ENCODE results near the gene BPIFB3. TPM values are rescaled to one million over a fixed set of nuclear protein-coding genes. Genes with fewer than 3 reads are reported as not detected.

Gene BPIFB3
- total and polyA plus RNA-seq, 3 donors from 2014 or later = 0.47 to 0.87 (median 0.74) TPM

DNA sequence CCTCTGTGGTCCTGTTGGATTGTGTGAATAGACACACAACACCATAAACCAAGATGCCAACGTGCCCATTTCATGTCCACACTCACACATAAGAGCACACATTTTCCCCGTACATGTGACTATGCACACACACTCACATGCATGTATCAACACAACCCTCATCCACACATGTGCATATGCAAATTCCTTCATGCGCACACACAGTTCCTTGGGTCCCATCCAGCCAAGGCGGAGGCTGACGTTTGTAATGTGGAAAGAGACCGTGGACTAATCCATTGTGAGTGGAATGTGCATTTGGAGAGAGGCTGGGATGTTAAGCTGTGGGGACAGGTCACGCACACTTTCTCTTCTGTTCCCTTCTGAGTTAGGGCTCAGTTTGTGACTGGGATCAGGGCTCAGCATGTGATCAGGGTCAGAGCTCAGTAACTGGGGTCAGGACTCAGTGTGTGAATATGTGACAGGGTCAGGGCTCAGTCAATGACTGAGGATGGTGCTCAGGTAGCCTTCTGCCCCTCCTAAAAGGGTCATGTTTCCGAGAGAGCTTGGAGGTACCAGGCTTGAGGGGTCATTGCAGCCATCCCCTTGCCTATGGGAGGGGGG lies 46.8 kb upstream of the BPIFB3 start:
- no peaks in the 10 kb centered on the region for H3K36me3 ChIP-seq (ENCODE audit: low read depth, missing control alignments)
- H3K27me3 ChIP-seq = no peaks in the 10 kb centered on the region
- intact Hi-C loops (cut with DNase I; ENCODE audit: low total_unique reads) = no loop called here
- no peak overlapping the region for H3K27ac ChIP-seq
- no peak overlapping the region for H3K4me3 ChIP-seq
- 90 to 91% methylated on average over 7 to 8 of the region's 8 CpGs for WGBS, 2 donors
- no peaks in the 10 kb centered on the region for H3K9me3 ChIP-seq
- TF ChIP-seq POLR2A (IDR thresholded peaks at IDR 0.05) = no peak
- TF ChIP-seq, protein P1, sequence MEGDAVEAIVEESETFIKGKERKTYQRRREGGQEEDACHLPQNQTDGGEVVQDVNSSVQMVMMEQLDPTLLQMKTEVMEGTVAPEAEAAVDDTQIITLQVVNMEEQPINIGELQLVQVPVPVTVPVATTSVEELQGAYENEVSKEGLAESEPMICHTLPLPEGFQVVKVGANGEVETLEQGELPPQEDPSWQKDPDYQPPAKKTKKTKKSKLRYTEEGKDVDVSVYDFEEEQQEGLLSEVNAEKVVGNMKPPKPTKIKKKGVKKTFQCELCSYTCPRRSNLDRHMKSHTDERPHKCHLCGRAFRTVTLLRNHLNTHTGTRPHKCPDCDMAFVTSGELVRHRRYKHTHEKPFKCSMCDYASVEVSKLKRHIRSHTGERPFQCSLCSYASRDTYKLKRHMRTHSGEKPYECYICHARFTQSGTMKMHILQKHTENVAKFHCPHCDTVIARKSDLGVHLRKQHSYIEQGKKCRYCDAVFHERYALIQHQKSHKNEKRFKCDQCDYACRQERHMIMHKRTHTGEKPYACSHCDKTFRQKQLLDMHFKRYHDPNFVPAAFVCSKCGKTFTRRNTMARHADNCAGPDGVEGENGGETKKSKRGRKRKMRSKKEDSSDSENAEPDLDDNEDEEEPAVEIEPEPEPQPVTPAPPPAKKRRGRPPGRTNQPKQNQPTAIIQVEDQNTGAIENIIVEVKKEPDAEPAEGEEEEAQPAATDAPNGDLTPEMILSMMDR (IDR thresholded peaks at IDR 0.05) = no peak
- no peaks in the 10 kb centered on the region for H3K4me1 ChIP-seq
- DNase-seq = no peak

DNA sequence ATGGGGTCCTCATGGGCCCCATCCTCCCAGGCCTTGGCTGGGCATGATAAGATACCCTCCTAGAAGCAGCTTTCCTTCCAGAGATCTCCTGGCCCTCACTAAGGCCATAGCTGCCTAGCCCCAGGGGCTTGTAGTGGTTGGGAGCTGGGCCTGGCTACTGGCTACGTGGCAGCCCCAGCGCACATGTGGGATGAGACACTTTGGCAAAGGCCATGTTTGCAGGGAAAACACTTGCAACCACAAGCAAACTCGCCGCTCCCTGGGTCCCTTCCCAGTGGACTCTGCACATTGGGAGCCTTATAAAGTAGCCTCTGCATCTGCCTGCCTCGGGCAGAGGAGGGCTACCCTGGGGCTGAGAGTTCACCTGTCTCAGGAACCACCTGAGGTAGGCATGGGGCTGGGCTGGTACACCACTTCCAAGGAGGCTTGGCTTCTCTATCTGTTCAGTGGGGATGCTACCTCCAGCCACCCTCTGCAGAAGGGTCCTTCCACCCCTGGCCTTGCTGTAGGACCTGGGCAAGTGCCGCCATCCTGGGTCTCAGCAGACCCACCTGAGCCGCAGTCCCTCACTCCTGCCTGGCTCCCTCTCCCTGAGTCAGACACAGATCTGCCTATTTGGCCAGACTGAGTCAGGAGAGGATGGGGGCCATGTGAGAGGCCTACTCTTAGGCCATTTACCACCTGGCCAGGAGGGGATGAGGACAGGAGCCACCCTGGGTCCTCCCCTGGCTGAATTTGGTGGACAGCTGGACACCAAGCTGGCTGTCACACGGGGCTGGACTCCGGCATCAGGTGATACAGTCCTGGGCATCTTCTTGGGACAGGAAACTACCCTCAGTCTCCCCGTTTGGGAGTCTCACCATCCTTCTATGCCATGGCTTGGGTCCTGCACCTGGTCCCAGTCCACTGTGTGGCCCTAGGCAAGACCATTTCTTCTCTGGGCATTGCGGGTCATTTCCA lies 46.0 kb upstream of the BPIFB3 start, which contains the start of gene BPIFB2:
Gene BPIFB2, plus strand, starts transcription at position 329 of the 960 bp plus-strand sequence. CDS start 871 bp downstream, outside the sequence.
- Histone ChIP-seq H3K27ac (no peak within 1 kb of the TSS), H3K4me1 (no peaks in the 10 kb centered on the region), H3K36me3 (ENCODE audit: low read depth, missing control alignments) (no peaks in the 10 kb centered on the region), H3K27me3 (no peaks in the 10 kb centered on the region), H3K4me3 (no peak within 1 kb of the TSS), H3K9me3 (no peaks in the 10 kb centered on the region)
- TF ChIP-seq, protein P1 (IDR thresholded peaks at IDR 0.05) = no peak
- TF ChIP-seq POLR2A (IDR thresholded peaks at IDR 0.05) = no peak
- intact Hi-C loops (cut with DNase I; ENCODE audit: low total_unique reads) = no loop called here
- DNase-seq = no peak
- WGBS, 2 donors = 93 to 100% methylated on average over 3 to 11 of the region's 11 CpGs

DNA sequence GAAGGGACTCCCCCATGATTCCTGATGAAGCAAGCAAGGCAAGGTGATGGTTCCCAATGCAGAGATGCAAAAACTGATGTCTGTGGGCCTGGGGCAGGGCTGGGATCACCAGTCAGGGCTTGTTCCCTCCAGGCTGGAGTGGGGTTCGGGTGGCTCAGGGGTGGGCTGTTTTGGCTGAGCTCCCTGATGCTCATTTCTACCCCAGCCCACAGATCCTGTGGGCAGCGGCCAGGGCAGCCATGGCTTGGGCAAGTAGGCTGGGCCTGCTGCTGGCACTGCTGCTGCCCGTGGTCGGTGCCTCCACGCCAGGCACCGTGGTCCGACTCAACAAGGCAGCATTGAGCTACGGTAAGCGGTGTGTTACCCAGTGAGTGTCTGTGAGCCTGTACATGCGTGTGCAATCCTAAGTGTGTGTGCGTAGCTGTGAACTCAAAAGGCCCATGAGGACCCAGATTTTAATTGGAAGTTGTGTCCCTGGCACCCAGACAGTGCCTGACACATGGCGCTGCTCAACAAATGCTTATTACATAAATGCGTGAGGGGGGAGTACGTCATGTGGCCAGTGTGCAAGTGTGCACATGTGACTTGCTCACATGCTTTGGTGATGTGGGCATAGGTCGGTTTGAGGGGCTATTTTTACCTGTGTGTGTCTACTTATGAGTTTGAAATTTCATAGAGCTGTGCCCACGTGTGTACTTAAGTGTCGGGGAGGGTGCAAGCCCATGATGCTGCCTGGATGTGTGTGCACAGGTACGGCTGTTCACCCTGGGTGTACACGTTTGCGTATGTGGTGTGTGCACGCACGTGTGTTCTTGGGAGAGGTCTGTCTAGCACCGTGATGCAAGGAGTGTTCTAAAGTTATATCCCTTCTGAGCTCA lies 45.1 kb upstream of the BPIFB3 start:
- H3K27me3 ChIP-seq = no peaks in the 10 kb centered on the region
- no peak overlapping the region for H3K4me3 ChIP-seq
- no peak overlapping the region for H3K27ac ChIP-seq
- 93 to 96% methylated on average over 15 to 23 of the region's 23 CpGs for WGBS, 2 donors
- no peaks in the 10 kb centered on the region for H3K36me3 ChIP-seq (ENCODE audit: low read depth, missing control alignments)
- H3K4me1 ChIP-seq = no peaks in the 10 kb centered on the region
- no peaks in the 10 kb centered on the region for H3K9me3 ChIP-seq
- TF ChIP-seq, protein P1 (IDR thresholded peaks at IDR 0.05) = no peak
- TF ChIP-seq POLR2A (IDR thresholded peaks at IDR 0.05) = no peak
- intact Hi-C loops (cut with DNase I; ENCODE audit: low total_unique reads) = no loop called here
- DNase-seq = no peak

DNA sequence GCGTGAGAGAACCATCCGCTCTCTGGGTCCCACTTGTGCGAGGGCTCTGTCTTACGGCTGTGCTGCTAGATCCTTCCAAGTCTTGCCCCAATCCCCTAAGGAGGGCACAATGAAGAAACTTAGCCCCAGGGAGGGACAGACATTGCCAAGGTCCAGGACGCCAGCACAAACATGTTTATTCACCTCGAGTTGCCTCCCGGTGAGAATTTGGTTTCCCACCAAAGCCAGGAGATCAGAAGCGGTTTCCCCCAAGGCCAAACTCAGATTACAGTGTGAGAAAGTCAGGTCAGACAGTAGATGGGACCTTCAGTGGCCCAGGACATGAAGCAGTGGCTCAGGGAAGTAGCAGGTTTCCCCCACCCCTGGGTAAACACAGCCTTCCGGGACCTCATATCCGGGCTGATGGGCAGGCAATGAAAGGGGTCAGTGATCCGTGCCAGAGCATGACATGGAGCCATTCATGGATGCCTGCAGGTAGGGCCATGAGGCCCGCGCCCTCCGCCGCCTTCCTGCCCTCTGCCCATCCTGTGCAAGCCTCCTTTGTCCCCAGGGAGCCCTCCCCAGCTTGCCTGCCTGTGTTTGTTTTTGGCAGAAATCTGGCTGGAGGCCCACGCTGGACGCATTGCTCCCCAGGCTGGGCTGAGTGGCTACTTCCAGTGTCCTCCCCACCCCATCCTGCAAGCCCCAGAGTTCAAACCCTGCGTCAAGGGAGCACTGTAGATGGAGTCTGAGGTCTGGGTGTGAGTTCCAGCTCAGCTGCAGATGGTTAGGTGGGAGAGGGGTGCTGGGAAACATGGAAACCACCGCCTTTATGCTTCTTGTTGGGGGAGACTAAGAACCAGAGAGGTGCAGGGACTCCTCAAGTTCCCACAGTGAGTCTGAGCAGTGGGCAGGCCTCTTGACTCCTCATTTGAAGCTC lies 44.2 kb upstream of the BPIFB3 start:
- no peaks in the 10 kb centered on the region for H3K4me1 ChIP-seq
- no peak overlapping the region for H3K27ac ChIP-seq
- 58 to 65% methylated on average over 3 to 19 of the region's 19 CpGs for WGBS, 2 donors
- TF ChIP-seq, protein P1 (IDR thresholded peaks at IDR 0.05) = no peak
- TF ChIP-seq POLR2A (IDR thresholded peaks at IDR 0.05) = no peak
- H3K36me3 ChIP-seq (ENCODE audit: low read depth, missing control alignments) = no peaks in the 10 kb centered on the region
- no peaks in the 10 kb centered on the region for H3K9me3 ChIP-seq
- H3K4me3 ChIP-seq = no peak overlapping the region
- H3K27me3 ChIP-seq = no peaks in the 10 kb centered on the region
- intact Hi-C loops (cut with DNase I; ENCODE audit: low total_unique reads) = no loop called here
- no peak for DNase-seq
